Epithelial cell of proximal tubule (primary cell): ENCODE results near the gene CABLES2. TPM values are rescaled to one million over a fixed set of nuclear protein-coding genes. Genes with fewer than 3 reads are reported as not detected.

Experiments used
- DNase-seq: peaks from one replicate; pipeline ENCODE4 v3.0.0-alpha.2; 2011; ENCODE audit warnings: low read depth
- H3K4me3 ChIP-seq: 2 replicates; pipeline ENCODE4 v1.5.1; 2011; ENCODE audit warnings: low read depth, mild to moderate bottlenecking, low read length
- total RNA-seq: library from RNA; depleted of rRNA; stranded (reverse); fragments of >200 nt; gene quantifications from 2 replicates; pipeline ENCODE4 v1.2.3, GENCODE V29; 2015
- TF ChIP-seq, protein P1 (sequence below): conservative IDR thresholded peaks from 2 replicates; pipeline ENCODE4 v1.5.1; 2012; ENCODE audit warnings: low read depth, mild to moderate bottlenecking, low read length

The CABLES2 gene
- total RNA-seq, 1 donor from 2014 or later = 5.8 TPM

- TF ChIP-seq, protein P1, sequence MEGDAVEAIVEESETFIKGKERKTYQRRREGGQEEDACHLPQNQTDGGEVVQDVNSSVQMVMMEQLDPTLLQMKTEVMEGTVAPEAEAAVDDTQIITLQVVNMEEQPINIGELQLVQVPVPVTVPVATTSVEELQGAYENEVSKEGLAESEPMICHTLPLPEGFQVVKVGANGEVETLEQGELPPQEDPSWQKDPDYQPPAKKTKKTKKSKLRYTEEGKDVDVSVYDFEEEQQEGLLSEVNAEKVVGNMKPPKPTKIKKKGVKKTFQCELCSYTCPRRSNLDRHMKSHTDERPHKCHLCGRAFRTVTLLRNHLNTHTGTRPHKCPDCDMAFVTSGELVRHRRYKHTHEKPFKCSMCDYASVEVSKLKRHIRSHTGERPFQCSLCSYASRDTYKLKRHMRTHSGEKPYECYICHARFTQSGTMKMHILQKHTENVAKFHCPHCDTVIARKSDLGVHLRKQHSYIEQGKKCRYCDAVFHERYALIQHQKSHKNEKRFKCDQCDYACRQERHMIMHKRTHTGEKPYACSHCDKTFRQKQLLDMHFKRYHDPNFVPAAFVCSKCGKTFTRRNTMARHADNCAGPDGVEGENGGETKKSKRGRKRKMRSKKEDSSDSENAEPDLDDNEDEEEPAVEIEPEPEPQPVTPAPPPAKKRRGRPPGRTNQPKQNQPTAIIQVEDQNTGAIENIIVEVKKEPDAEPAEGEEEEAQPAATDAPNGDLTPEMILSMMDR = no peak
- no peak overlapping the region for H3K4me3 ChIP-seq
- no peak for DNase-seq
These were observed 16.5 kb downstream of the CABLES2 start for GRCh38 chr20:62390317-62391164.

DNA sequence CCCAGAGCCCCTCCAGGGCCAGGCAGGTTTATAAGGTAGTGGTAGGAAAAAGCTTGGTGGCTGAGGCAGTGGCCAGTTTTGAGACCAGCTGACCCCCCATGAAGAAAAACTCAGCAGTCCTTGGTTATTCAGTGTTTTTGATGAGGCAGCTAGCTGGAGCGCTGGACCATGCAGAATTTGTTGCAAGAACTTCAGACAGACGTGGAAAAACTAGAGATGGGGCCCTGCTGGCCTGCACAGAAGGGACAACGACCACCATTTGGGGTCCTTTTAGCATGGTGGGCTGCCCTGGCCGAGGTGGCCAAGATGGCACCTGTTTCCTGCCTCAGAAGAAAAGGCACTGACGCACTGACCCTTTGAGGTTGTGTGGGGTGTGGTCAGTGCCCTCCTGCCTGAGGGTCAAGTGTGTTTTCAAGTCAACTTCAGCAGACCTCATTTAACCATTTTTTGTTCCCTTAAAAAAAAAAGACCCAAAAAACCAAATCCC, 17.4 kb downstream of the CABLES2 start:
- no peak overlapping the region for H3K4me3 ChIP-seq
- TF ChIP-seq, protein P1 = no peak
- DNase-seq = no peak

- TF ChIP-seq, protein P1 = no peak
- H3K4me3 ChIP-seq = no peak overlapping the region
- DNase-seq = no peak
These were observed 18.1 kb downstream of the CABLES2 start for GRCh38 chr20:62388839-62389600.

- DNase-seq = no peak
- peak overlapping the region; percentile 99 for H3K4me3 ChIP-seq
- TF ChIP-seq, protein P1 = no peak
These were observed 19.0 kb downstream of the CABLES2 start for GRCh38 chr20:62387933-62388635.

DNA sequence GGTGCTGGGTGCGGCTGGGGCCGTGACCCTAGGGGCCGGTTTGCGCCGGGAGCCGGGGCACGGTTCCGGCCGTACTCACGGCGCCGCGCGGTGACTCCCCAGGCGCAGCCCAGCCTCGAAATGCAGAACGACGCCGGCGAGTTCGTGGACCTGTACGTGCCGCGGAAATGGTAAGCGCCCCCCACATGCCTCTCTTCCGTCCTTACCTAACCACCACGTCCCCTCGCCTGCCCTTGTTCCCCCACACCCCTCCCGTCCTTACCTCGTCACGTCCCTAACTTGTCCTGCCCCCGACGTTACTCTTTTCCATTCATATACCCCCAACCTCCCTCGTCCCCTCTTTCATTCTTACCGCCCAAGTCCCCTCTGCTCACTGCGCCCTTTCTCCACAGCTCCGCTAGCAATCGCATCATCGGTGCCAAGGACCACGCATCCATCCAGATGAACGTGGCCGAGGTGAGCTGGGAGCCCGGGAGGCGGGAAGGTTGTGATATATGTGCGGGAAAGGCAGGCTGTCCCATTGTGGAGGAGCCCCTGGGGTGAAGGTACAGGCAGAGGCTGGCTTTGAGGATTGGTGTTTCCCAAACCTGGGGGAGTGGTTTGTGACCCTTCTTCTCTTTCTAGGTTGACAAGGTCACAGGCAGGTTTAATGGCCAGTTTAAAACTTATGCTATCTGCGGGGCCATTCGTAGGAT, 19.7 kb downstream of the CABLES2 start:
- TF ChIP-seq, protein P1 = no peak
- no peak for DNase-seq
- peak overlapping the region; percentile 99 for H3K4me3 ChIP-seq

DNA sequence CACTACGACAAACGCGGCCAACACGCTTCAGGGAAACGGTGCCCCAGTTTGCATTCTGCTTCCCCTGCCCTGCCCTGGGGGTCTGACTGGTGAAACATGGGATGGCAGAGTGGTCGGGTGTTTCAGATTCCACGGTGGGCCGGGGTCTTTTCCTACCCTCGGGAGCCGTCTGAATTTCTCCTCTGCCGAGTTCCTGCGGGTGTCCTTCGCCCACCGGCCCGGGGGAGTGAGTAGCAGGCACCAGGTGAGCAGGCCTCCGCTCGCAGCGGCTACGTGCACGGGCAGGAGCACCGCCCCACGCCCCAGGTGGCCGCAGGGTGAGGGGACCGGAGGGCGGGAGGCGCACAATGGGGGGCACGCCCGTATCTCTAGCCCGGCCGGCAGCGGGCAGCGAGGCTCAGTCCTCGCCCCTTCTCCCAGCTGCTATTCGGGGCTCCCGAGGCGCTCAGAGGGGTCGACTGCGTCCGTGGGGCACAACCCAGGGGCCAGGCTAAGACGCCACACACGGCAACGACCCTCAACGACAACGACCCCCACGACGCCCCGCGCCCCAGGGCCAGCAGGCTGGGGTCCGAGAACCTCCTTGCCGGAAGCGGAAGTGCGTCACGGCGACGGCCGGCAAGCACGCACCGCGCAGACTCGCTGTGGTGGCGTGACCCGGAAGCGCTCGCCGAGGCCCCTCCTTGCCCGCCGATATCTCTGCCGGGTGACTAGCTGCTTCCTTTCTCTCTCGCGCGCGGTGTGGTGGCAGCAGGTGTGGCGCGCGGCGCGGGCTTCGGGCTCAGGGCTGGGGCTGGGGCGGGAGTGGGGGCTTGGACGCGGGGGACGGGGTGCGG, 20.5 kb downstream of the CABLES2 start, which contains the start of gene RPS21:
RPS21 (plus strand) TSS at position 721 of the 836 bp plus-strand sequence. CDS start 236 bp downstream, outside the sequence.
- TF ChIP-seq, protein P1 = no peak
- DNase-seq = no peak
- peak within 1 kb of the TSS; percentile 99 for H3K4me3 ChIP-seq
